ENCODE results near the gene ARHGAP10.

Gene ARHGAP10

DNA sequence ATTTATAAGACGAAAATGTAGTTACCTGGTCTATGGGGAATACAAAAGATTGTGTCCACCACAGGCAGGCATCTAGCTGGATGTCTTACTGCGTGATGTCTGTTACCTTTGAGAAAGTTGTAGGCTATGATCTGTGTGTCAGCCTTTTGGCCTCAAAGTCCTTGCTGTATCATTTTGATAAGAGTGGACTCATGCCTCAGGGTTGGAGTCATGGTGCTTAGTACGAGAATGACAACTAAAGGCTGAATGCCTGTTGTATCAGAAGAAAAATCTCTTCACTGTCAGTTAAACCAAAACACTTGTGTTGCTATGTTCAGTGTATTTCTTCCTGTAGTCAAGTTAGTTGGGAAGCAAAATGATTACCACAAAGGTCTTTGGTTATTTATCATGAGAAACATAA lies 226.2 kb downstream of the ARHGAP10 start:
- H3K27me3 ChIP-seq (ENCODE audit: control insufficient read depth, insufficient read depth, low read length): no peaks in the 10 kb centered on the region
- H3K4me1 ChIP-seq (ENCODE audit: control insufficient read depth, insufficient read depth, low read length): peaks cover 1% of the 10 kb centered on the region; the same call in 1 of the 2 replicates
- H3K9me3 ChIP-seq (ENCODE audit: control insufficient read depth, insufficient read depth, low read length): no peaks in the 10 kb centered on the region
- no peak for DNase-seq (ENCODE audit: low read depth, low spot score)
- H3K27ac ChIP-seq (ENCODE audit: low read length): no peak overlapping the region
- no peaks in the 10 kb centered on the region for H3K36me3 ChIP-seq (ENCODE audit: control insufficient read depth, insufficient read depth, low read length)
- H3K4me3 ChIP-seq (ENCODE audit: low read length): no peak overlapping the region
- no CpG with 5 or more reads among the region's 3 CpGs for WGBS (ENCODE audit: insufficient coverage, insufficient read length)

DNA sequence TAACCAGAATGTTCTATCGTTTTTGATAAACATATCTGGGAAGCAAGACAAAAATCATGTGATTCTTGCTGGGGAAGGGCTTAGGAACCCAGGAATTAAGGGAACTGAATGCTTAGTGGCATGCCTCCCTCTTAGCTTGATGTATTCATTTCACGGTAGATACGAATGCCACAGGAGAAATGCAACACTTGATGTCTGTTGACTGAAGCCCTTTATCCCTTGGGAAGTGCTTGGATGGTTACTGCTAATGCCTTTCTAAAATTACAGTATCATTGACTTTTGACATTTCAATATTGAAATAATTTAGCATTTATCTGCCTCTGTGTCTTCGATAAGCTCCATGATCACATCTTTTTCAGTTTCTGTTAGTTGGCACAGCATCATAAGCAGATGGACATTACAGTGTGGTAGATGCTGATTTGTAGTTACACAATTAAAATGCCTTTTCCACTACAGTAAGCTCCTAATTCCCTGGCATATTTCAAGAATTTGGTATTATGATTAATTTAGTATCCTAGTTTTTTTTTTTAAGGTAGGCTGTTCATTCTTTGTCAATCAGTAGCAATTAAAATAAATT lies 226.7 kb downstream of the ARHGAP10 start:
- no peak for DNase-seq (ENCODE audit: low read depth, low spot score)
- Histone ChIP-seq H3K4me3 (ENCODE audit: low read length) (no peak overlapping the region), H3K27ac (ENCODE audit: low read length) (no peak overlapping the region), H3K27me3 (ENCODE audit: control insufficient read depth, insufficient read depth, low read length) (no peaks in the 10 kb centered on the region), H3K36me3 (ENCODE audit: control insufficient read depth, insufficient read depth, low read length) (no peaks in the 10 kb centered on the region), H3K9me3 (ENCODE audit: control insufficient read depth, insufficient read depth, low read length) (no peaks in the 10 kb centered on the region), H3K4me1 (ENCODE audit: control insufficient read depth, insufficient read depth, low read length) (peaks cover 1% of the 10 kb centered on the region; the same call in 1 of the 2 replicates)
- no CpG with 5 or more reads among the region's 4 CpGs for WGBS (ENCODE audit: insufficient coverage, insufficient read length)

DNA sequence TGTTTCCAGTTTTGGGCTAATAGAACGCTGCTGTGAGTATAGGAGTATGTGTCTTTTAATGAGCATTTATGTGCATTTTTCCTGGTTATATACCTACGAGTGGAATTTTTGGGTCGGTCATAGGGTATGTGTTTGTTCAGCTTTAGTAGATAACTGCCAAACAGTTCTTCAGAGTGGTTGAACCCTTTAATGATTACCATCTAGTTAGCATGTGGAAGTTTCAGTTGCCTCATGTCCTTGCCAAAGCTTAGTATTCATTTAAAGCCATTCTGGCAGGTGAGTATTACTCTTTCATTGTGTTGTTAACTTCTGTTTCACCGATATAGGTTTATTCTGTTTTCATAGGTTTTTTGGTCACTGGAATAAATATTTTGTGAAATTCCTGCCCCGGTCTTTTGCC lies 229.1 kb downstream of the ARHGAP10 start:
- Histone ChIP-seq H3K27ac (ENCODE audit: low read length) (no peak overlapping the region), H3K36me3 (ENCODE audit: control insufficient read depth, insufficient read depth, low read length) (no peaks in the 10 kb centered on the region), H3K4me1 (ENCODE audit: control insufficient read depth, insufficient read depth, low read length) (peaks cover 1% of the 10 kb centered on the region; the same call in 1 of the 2 replicates), H3K27me3 (ENCODE audit: control insufficient read depth, insufficient read depth, low read length) (no peaks in the 10 kb centered on the region), H3K9me3 (ENCODE audit: control insufficient read depth, insufficient read depth, low read length) (no peaks in the 10 kb centered on the region), H3K4me3 (ENCODE audit: low read length) (no peak overlapping the region)
- no CpG with 5 or more reads among the region's 5 CpGs for WGBS (ENCODE audit: insufficient coverage, insufficient read length)
- no peak for DNase-seq (ENCODE audit: low read depth, low spot score)

DNA sequence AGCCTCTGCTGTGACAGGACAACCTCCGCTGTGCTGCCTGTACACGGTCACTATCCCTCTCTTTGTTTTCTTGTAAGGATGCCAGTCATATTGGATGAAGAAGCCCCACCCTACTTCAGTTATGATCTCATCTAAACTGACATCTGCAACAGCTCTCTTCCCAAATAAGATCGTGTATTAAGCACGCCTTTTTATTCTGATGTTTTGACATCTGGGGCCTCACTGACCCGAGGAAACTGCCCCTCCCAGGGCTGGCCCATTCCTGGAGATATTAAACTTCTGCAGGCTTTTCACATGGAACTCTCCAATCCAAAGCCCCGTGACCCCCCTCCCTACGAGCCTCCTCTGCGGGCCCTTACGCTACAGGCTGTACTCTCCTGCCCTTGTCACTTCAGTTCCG lies 232.0 kb downstream of the ARHGAP10 start:
- no peaks in the 10 kb centered on the region for H3K9me3 ChIP-seq (ENCODE audit: control insufficient read depth, insufficient read depth, low read length)
- no peaks in the 10 kb centered on the region for H3K36me3 ChIP-seq (ENCODE audit: control insufficient read depth, insufficient read depth, low read length)
- WGBS (ENCODE audit: insufficient coverage, insufficient read length): no CpG with 5 or more reads among the region's 10 CpGs
- H3K27ac ChIP-seq (ENCODE audit: low read length): no peak overlapping the region
- no peaks in the 10 kb centered on the region for H3K4me1 ChIP-seq (ENCODE audit: control insufficient read depth, insufficient read depth, low read length)
- no peak overlapping the region for H3K4me3 ChIP-seq (ENCODE audit: low read length)
- DNase-seq (ENCODE audit: low read depth, low spot score): no peak
- H3K27me3 ChIP-seq (ENCODE audit: control insufficient read depth, insufficient read depth, low read length): no peaks in the 10 kb centered on the region

DNA sequence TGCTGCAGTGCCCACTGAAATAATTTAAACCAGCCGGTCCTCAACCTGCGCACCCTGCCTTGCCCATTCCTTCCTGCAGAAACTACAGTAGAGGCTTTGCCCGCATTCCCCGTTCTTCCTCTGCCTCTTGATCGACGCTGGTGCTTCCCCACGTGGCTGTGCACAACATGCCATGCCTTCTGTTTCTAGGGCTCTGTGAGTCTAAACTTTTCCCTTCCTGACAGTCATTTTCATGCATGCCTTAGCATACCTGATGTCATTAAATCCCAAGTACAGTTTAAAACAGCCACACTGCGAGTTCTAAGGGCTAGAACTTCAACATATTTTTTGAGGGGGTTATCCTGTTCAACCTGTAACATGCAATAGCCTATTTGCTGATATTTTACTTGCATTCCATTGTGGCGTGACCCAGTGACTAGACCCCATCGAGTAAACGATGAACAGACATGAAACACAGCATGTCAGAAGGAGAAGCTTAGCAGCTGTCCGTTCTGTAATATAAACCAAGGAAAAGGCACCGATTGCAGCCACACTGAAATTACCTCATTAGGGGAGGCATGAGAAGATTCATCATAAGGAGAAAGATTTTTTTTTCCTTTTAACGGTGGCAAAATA lies 232.5 kb downstream of the ARHGAP10 start:
- no CpG with 5 or more reads among the region's 14 CpGs for WGBS (ENCODE audit: insufficient coverage, insufficient read length)
- H3K4me3 ChIP-seq (ENCODE audit: low read length): no peak overlapping the region
- H3K4me1 ChIP-seq (ENCODE audit: control insufficient read depth, insufficient read depth, low read length): no peaks in the 10 kb centered on the region
- no peaks in the 10 kb centered on the region for H3K27me3 ChIP-seq (ENCODE audit: control insufficient read depth, insufficient read depth, low read length)
- H3K9me3 ChIP-seq (ENCODE audit: control insufficient read depth, insufficient read depth, low read length): no peaks in the 10 kb centered on the region
- no peak for DNase-seq (ENCODE audit: low read depth, low spot score)
- H3K36me3 ChIP-seq (ENCODE audit: control insufficient read depth, insufficient read depth, low read length): no peaks in the 10 kb centered on the region
- H3K27ac ChIP-seq (ENCODE audit: low read length): no peak overlapping the region

DNA sequence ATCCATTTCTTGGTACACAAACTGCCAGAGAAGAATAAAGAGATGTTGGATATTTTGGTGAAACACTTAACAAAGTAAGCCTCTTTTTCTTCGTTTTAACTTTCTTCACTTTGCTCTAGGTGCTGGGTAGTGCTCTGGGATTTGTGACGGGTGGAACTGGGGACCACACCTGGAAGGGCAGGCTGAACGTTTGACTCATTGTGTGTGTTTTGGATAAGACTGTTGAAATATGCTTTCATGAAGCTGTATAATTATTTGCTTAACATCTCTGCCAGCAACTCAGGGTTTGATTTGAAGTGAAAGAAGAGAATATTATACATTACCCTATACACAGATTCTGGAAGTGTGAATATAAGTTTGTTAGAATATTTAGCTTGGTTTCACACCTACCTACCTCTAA lies 233.2 kb downstream of the ARHGAP10 start:
- Histone ChIP-seq H3K4me3 (ENCODE audit: low read length) (no peak overlapping the region), H3K36me3 (ENCODE audit: control insufficient read depth, insufficient read depth, low read length) (no peaks in the 10 kb centered on the region), H3K27me3 (ENCODE audit: control insufficient read depth, insufficient read depth, low read length) (no peaks in the 10 kb centered on the region), H3K4me1 (ENCODE audit: control insufficient read depth, insufficient read depth, low read length) (no peaks in the 10 kb centered on the region), H3K9me3 (ENCODE audit: control insufficient read depth, insufficient read depth, low read length) (no peaks in the 10 kb centered on the region), H3K27ac (ENCODE audit: low read length) (no peak overlapping the region)
- no peak for DNase-seq (ENCODE audit: low read depth, low spot score)
- no CpG with 5 or more reads among the region's 3 CpGs for WGBS (ENCODE audit: insufficient coverage, insufficient read length)

DNA sequence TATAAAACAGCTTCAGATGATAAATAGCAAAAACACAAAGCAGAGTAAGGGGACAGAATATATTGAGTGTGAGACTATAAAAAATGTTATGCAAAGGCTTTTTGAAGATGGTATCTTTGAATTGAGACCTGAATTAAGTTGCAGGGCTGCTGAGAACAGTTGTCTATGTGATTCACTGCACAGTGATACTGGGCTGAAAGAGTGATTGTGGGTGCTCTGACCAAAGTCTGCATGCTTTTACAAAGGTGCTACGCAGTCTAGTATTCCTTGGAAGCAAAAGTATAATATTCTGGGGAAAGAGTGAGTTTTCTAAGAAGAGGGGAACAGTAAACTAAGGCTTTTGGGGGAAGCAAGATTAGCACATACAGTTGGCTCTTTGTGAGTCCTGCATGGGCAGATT lies 234.0 kb downstream of the ARHGAP10 start:
- no peaks in the 10 kb centered on the region for H3K27me3 ChIP-seq (ENCODE audit: control insufficient read depth, insufficient read depth, low read length)
- H3K9me3 ChIP-seq (ENCODE audit: control insufficient read depth, insufficient read depth, low read length): no peaks in the 10 kb centered on the region
- H3K4me1 ChIP-seq (ENCODE audit: control insufficient read depth, insufficient read depth, low read length): no peaks in the 10 kb centered on the region
- no peak for DNase-seq (ENCODE audit: low read depth, low spot score)
- H3K4me3 ChIP-seq (ENCODE audit: low read length): no peak overlapping the region
- no CpG with 5 or more reads among the region's 1 CpG for WGBS (ENCODE audit: insufficient coverage, insufficient read length)
- no peaks in the 10 kb centered on the region for H3K36me3 ChIP-seq (ENCODE audit: control insufficient read depth, insufficient read depth, low read length)
- H3K27ac ChIP-seq (ENCODE audit: low read length): no peak overlapping the region

DNA sequence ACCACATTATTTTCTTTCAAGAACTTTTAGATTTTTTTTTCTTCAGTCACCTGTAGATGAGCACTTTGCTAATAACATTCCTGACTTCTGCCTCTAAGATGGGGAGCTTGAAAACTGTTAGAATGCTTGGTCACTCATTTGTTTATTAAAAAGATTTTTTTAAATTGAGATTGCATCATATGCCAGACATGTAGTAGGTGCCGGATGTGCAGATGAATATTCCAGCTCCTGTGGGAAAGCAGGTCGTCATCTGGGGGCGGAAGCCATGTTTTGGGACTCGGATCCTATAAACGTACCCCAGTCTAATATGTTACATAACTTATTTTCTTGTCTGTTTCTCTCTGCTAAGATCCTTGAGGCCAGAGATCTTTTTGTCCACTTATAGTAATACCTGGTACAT lies 236.8 kb downstream of the ARHGAP10 start:
- no peaks in the 10 kb centered on the region for H3K27me3 ChIP-seq (ENCODE audit: control insufficient read depth, insufficient read depth, low read length)
- no peak for DNase-seq (ENCODE audit: low read depth, low spot score)
- no peak overlapping the region for H3K4me3 ChIP-seq (ENCODE audit: low read length)
- WGBS (ENCODE audit: insufficient coverage, insufficient read length): no CpG with 5 or more reads among the region's 5 CpGs
- H3K4me1 ChIP-seq (ENCODE audit: control insufficient read depth, insufficient read depth, low read length): peaks cover 1% of the 10 kb centered on the region; the same call in 1 of the 2 replicates
- H3K27ac ChIP-seq (ENCODE audit: low read length): no peak overlapping the region
- no peaks in the 10 kb centered on the region for H3K9me3 ChIP-seq (ENCODE audit: control insufficient read depth, insufficient read depth, low read length)
- no peaks in the 10 kb centered on the region for H3K36me3 ChIP-seq (ENCODE audit: control insufficient read depth, insufficient read depth, low read length)

DNA sequence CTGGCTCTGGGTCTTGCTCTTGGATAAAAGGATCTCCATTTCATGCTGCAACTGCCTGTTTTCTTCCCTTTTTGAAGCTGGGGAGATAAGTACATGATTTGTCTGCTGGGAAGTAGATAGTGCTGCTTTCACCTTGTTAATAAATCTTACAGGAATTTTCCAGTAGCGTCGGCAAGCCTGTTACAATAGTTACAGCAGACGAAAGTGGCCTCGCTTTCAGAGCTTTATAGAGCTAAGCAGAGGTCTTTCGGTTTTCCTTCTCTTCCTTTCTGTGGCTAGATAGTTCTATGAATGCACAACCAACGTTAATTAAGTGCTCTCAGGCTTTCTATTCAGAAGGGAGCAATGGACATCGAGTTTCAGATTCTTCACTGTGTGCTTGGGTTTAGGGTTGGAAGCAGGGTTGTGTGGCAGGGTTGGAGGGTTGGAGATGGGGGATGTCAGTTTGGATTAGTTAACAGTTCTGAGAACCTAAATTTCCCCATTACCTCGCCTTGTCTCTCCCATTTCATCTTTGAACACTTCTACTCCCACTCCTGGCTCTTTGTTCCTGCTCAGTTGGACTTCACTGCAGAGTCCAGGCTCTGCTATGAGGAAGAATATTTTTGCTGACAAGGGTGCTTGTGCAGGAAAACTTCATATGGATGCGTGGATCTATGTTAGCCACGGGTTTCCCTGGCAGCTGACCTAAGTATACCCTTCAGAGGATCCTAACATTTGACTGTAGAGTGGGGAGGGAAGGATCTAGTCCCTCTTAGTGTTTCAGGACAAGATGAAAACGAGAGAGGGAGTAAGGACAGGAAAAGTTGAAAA lies 237.9 kb downstream of the ARHGAP10 start:
- Histone ChIP-seq H3K27me3 (ENCODE audit: control insufficient read depth, insufficient read depth, low read length) (no peaks in the 10 kb centered on the region), H3K36me3 (ENCODE audit: control insufficient read depth, insufficient read depth, low read length) (no peaks in the 10 kb centered on the region), H3K4me3 (ENCODE audit: low read length) (no peak overlapping the region), H3K4me1 (ENCODE audit: control insufficient read depth, insufficient read depth, low read length) (peaks cover 1% of the 10 kb centered on the region; the same call in 1 of the 2 replicates), H3K27ac (ENCODE audit: low read length) (no peak overlapping the region), H3K9me3 (ENCODE audit: control insufficient read depth, insufficient read depth, low read length) (no peaks in the 10 kb centered on the region)
- WGBS (ENCODE audit: insufficient coverage, insufficient read length): no CpG with 5 or more reads among the region's 11 CpGs
- DNase-seq (ENCODE audit: low read depth, low spot score): no peak

DNA sequence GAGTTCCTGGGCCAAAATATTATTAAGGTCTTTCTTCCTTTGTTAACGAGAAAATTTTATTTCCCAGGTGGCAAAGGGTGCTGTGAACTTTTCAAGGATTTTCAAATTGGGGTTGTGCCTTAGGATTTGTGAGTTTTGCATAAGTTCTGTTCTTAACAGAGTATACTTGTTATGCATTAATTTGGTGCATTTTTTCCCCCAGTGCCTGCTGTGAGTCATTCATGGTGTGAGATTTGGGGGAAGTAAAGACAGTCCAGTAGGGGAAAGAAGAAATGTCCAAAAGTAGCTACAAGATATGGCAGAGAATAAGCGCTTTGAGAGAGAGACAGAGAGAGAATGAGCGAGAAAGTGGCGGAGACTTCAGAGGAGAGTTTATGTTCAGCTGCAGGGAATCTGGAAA lies 239.2 kb downstream of the ARHGAP10 start:
- Histone ChIP-seq H3K9me3 (ENCODE audit: control insufficient read depth, insufficient read depth, low read length) (no peaks in the 10 kb centered on the region), H3K36me3 (ENCODE audit: control insufficient read depth, insufficient read depth, low read length) (no peaks in the 10 kb centered on the region), H3K4me1 (ENCODE audit: control insufficient read depth, insufficient read depth, low read length) (peaks cover 1% of the 10 kb centered on the region; the same call in 1 of the 2 replicates), H3K27ac (ENCODE audit: low read length) (no peak overlapping the region), H3K4me3 (ENCODE audit: low read length) (no peak overlapping the region), H3K27me3 (ENCODE audit: control insufficient read depth, insufficient read depth, low read length) (no peaks in the 10 kb centered on the region)
- no CpG with 5 or more reads among the region's 4 CpGs for WGBS (ENCODE audit: insufficient coverage, insufficient read length)
- no peak for DNase-seq (ENCODE audit: low read depth, low spot score)
